Right lobe of liver (tissue), 4 donors: ENCODE results near the gene DIS3L2.
"Not testable (repeated sequence)": the region's sequence is repeated elsewhere in the genome, so short reads cannot be mapped to it uniquely, and the experiment has no call there.

Experiments
- POLR2A ChIP-seq: fragments of 450-650 bp; IDR thresholded peaks from one replicate; pipeline ENCODE4 v1.6.1; 2017; ENCODE audit warnings: antibody characterized with exemption, mild to moderate bottlenecking
- TF ChIP-seq, protein P1 (sequence below), 4 donors: fragments of 200-600 bp in 3 of 4; fragments of 450-650 bp in 1 of 4; IDR thresholded peaks; one replicate each; pipeline versions ENCODE4 v1.5.1 to v1.8.0; 2016 to 2022; ENCODE audit warnings: antibody characterized with exemption in 4 of 4, mild to moderate bottlenecking in 2 of 4
- donor health status: DM: no; HTN: no; CAD: no.
- donor health status: DM: no; HTN: no; CAD: no.
- donor health status: DM: no; HTN: yes; CAD: no.

- TF ChIP-seq POLR2A: not testable (repeated sequence)
- TF ChIP-seq, protein P1, sequence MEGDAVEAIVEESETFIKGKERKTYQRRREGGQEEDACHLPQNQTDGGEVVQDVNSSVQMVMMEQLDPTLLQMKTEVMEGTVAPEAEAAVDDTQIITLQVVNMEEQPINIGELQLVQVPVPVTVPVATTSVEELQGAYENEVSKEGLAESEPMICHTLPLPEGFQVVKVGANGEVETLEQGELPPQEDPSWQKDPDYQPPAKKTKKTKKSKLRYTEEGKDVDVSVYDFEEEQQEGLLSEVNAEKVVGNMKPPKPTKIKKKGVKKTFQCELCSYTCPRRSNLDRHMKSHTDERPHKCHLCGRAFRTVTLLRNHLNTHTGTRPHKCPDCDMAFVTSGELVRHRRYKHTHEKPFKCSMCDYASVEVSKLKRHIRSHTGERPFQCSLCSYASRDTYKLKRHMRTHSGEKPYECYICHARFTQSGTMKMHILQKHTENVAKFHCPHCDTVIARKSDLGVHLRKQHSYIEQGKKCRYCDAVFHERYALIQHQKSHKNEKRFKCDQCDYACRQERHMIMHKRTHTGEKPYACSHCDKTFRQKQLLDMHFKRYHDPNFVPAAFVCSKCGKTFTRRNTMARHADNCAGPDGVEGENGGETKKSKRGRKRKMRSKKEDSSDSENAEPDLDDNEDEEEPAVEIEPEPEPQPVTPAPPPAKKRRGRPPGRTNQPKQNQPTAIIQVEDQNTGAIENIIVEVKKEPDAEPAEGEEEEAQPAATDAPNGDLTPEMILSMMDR (IDR thresholded peaks at IDR 0.05): not testable (repeated sequence)
Measured at GRCh38 chr2:232323967-232324366, 362.5 kb downstream of the DIS3L2 start.
